ENCODE measurements around the gene LAMA4.

- TF ChIP-seq GLIS3 (CRISPR knock-in tag; IDR thresholded peaks at IDR 0.05) (no peak), ARNTL (CRISPR knock-in tag; IDR thresholded peaks at IDR 0.05; ENCODE audit: borderline replicate concordance, low read depth) (no peak), PATZ1 (CRISPR knock-in tag; IDR thresholded peaks at IDR 0.05; ENCODE audit: borderline replicate concordance) (no peak), ZFP30 (CRISPR knock-in tag; IDR thresholded peaks at IDR 0.05) (no peak), RARB (CRISPR knock-in tag; IDR thresholded peaks at IDR 0.05) (no peak), ISL1 (CRISPR knock-in tag; IDR thresholded peaks at IDR 0.05) (no peak), ZNF8 (CRISPR knock-in tag; IDR thresholded peaks at IDR 0.05) (no peak), ZNF70 (CRISPR knock-in tag; IDR thresholded peaks at IDR 0.05) (no peak)
These were observed 115.3 kb downstream of the LAMA4 start for GRCh38 chr6:112139052-112139451.

All from SK-N-SH treated with all-trans-retinoic acid at 6 μM for 48 hours (cell line).